CD4-positive, alpha-beta T cell treated with Interleukin-2 at 100 ng/mL for 4 hours (primary cell): ENCODE measurements around the gene PPRC1.

Experiments used
- DNase-seq: peaks from one replicate; pipeline ENCODE4 v3.0.0-alpha.2; 2020; ENCODE audit warnings: low spot score

The PPRC1 gene

DNA sequence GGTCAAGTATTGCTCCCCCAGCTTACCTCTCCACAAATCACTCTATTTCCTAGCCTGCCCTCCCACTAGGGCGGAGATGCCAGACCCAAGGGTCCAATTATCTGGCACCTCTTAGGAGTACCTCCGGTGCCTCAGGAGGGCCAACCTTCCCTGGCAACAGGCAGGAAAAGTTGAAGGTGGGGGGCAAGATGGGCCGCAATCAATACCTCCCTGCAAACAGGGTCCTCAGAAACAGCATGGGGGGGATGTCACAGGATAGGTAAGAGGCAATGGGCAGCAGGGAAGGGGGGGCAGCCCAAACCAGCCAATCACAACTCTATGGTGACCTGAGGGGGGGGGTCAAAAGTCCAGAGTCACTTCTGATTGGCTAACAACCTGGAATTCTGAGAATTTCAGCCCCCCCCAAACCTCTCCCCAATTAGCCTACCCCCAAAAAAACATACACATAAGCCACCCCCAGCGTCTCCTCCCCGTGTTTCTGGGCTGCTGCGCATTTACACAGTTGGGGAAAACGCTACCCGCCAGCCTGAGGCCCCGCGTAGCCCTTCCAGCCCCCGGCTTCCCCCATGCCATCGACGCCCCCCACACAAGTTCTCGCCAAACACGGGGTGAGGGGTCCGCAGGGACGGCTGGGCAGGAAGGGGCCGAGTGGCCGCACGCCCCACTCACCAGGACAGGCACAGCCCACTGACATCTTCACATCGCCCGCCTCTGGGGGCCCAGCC is 13.3 kb upstream of the PPRC1 start:
- DNase-seq: peak; percentile 74

DNA sequence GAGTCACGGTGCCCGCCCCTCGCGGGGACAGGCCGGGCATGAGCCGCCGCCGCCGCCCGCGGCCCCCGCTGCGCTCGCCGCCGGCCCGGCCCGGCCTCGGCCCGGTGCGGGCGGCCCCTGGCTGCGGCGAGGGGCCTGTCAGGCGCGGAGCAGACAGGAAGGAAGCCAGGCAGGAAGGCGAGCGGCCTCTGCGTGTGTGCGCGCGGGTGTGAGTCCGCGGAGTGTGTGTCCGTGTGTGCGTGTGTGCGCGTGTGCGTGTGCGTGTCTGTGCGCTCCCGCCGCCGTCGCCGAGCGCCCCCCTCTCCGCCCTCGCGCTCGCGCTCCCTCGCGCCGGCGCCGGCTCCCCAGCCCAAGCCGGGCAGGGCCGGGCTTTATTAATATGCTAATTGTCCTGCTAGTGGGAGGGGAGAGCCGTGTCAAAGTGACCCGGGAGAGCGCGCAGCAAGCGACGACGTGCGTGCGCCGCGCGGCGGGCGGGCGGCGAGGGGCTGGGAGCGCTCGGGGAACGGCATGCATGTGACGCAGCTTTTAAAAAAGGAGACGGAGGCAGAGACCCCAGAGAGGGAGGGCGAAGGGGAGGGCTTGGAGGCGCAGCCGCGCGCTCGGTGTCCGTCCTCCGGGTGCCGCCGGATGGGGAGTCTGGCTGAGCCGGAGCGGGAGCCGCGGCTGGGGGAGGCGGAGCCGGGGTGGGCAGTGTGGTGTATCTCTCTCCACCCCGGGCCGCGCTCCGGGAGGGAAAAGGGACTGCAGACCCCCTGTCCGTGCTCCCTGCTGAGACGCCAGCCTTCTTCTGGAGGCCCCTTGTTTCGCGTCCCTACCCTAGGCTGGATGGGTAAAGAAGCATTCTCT is 12.5 kb upstream of the PPRC1 start, which contains the start of gene LDB1:
LDB1 (minus strand) TSS at position 227 of the 849 bp plus-strand sequence. CDS start 258 bp downstream, outside the sequence.
- DNase-seq: peak; percentile 78

DNA sequence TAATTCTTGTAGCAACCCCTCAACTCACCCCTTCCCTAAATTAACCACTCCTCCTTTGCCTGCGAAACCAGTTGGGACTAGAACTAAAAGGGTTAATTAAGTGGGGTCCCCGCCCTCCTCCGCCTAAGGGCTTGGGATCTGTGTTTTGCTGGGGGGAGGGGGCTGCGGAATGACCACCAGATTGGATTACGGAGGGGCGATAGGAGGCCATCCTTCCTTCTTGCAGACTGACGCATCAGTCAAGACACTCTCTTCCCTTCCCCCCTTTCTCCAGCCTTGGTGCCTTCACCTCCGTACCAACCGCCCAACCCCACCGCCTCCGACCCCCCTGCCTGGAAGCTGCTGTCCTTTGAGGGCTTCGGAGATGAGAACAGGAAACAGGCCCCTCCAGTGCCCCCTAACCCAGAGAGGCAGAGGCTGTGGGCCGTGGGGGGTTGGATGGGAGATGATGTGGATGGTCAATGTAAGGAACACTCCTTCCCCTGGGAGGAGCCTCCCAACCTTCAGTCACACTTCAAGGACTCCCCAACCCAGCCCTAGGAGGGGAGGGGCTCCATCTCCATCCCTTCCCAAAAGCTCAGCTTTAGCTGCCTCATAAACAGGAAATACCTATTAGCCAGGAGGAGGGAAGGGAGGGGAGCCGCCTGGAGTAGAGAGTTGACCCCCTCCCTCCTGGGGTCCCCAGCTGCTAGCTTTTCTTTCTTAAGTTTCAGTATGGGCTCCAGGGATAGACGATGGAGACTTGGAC is 11.7 kb upstream of the PPRC1 start:
- peak; percentile 14 for DNase-seq

DNA sequence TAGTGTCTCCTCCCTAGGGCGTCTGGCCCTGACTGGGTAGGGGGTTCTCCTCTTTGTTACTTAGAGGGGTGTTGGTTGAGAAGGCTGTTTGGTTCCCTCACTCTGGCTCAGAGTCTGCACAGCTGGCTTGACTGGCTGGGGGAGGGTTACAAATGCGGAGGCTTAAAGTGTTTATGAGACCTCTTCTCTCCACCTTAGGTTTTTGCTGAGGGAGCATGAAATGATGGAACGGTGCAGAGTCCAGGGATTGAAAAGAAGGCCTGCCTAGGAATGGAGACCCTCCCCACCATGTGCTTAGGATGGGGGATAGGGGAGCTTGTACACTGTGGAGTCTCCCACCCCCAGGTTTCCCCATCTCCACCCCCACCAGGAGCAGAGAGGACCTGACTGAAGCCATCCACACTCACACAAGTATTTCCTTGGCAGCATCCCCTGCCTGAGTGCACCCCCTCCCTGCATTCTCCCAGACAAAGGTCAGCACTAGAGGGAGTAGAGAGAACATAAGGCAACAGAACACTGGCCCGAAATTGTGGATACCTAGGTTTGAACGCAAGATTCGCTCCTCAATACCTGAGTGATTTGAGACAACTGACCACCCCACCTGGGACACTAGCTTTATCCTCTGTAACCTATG is 11.0 kb upstream of the PPRC1 start:
- no peak for DNase-seq

DNA sequence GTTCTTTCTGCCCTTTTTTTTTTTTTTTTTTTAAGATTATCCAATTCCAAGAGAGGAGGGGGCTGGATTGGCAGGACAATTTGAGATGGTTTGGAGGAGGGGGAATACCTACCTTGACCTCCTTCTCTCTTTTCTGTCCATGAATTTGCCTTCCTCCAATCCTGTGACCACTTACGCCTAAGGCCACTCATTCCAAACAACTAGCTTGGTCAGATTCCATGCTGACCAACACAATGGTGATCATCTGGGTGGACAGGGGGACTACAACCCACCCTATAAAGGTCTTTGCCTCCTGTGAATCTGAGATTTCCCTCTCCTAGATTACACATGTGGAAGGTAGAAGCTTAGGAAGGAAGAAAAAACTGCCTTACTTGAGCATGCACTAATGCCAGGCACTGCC is 10.4 kb upstream of the PPRC1 start:
- DNase-seq: no peak

DNA sequence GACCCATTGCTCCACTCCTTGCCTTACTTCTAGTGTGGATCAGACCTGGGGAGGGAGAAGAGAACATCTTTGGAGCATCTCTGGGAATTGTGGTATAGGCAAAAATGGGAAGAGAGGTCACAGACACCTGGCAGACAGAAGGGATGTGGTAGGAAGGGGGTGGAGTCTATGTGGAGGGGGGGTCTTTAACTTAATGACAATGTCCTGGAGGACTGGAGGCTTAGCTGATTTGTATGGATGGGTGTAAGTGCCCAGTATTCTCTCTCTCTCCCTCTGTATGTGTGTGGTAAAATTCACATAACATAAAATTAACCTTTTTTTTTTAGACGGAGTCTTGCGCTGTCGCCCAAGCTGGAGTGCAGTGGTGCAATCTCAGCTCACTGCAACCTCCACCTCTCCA is 9.6 kb upstream of the PPRC1 start:
- no peak for DNase-seq

DNA sequence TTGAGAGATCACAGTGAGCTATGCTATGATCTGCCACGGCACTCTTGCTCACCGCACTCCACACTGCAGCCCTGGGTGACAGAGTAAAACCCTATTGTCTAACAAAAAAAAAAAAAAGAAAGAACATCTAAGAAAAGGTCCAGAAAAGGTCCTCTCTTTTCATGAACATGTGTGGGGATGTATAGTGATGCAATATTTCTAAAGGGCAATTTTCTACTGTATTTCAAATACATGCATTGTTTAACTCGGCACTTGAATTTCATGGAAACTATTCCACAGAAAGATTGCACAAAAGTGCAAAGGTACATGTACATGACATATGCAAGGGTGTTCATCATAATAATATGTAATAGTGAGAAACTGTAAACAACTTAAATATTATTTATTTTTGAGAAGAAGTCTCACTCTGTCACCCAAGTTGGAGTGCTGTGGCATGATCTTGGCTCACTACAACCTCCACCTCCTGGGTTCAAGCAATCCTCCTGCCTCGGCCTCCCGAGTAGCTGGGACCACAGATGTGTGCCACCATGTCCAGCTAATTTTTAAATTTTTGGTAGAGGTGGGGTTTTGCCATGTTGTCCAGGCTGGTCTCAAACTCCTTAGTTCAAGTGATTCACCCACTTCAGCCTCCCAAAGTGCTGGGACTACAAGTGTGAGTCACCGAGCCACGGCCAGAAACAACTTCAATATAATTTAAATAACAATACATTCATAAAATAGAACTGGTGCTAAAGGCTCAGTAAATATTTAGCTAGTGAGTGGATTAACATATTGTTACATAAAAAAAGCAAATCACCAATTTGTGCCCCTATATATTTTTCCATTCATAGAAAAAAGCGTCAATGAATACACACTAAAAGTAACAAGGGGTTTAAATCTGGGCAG is 1.3 kb upstream of the PPRC1 start:
- no peak for DNase-seq

DNA sequence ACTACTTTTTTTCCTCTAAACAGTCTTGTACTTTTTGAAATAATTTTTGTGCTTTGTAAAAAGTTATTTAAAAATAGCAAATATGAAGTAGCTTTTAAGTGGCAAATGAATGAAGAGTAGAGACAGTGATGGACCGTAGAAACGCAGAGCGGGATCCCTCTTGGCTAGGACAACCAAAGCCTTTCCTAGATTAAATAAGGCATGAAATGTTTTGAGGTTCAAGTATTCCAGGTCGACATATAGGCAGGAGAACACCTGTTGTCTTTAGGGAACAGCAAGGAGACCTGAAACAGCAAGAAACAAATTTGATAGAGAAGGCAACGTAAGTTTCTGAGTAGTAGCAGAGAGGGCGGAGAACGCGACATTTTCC is 662 bp upstream of the PPRC1 start:
- DNase-seq: no peak

DNA sequence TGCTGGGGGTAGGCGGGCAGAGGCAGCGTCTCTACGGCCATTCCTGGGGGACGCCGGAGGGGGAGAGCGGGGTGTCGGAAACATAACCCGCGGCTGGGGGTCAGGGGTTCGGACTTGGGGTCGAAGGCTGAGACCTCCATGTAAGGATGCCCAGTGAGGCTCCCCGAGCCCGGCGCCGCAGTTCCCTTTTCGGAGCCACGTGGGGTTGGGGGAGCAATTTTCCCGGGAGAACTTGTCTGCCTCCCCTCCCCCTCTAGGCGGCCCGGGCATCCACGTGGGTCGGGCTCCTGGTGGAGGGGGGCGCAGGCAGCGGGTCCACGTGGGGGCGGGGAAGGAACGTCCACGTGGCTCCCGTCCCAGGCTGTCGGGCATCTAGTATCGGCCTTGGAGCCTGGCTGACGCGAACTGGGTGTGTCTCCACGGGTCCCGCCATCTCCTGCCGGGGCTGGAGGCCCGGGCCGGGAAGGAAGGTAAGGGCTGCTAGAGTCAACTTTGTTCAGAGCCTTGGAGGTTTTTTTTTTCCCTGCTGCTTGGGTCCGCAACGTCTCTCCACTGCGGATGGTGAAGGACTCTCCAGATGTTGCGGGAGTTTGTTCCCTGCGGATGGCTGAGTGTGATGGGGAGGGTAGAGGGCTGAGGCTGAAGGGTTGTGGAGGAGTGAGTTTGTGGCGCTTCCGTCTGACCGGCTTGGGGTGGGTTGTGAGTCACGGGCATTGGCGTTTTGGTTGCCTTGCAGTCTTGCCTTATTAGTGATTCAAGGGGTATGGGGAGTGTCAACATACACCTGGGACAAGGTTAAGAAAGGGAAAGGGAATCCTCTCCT is 744 bp downstream of the PPRC1 start:
- DNase-seq: peak; percentile 43

DNA sequence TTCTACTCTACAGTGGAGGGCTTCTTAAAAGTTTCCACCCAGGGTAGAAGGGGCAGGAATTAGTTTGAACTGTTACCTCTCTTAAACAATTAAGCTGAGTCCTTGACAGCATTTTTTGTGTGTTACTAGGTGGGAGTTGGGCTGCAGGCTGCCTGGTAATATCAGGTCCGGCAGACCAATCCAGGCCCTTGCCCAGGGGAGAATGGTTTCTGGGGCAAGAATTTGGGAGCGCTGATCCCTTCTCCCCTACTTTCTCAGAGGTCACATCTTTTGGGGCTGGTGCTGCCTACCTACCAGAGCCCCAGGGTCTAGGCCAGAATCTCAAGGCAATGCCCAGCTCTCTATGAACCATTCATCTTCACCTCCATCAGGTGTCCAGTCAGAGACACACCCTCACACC is 1.6 kb downstream of the PPRC1 start:
- DNase-seq: no peak

DNA sequence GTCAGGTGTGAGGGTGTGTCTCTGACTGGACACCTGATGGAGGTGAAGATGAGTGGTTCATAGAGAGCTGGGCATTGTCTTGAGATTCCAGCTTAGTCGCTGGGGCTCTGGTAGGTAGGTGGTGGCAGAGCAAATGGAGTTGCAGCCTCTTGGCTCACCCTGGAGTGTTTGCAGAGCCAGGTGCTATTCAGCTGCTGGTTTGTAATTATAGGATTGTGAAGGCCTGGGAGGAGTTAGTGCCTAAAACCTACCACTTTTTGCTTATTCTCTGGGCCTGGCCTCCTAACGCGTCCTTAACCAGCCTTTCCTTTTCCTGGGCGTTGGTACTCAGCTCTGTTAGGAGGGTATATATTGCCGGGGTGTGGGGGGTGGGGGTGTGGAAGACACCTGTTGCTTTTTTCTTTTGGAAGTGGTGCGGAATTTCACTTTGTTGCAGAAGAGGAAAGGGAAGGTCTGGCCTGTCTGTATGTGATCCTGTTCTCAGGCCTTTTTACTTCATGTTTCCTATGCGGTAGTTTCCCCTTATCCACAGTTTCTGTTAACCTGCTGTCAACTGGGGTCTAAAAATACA is 3.2 kb downstream of the PPRC1 start:
- DNase-seq: no peak

DNA sequence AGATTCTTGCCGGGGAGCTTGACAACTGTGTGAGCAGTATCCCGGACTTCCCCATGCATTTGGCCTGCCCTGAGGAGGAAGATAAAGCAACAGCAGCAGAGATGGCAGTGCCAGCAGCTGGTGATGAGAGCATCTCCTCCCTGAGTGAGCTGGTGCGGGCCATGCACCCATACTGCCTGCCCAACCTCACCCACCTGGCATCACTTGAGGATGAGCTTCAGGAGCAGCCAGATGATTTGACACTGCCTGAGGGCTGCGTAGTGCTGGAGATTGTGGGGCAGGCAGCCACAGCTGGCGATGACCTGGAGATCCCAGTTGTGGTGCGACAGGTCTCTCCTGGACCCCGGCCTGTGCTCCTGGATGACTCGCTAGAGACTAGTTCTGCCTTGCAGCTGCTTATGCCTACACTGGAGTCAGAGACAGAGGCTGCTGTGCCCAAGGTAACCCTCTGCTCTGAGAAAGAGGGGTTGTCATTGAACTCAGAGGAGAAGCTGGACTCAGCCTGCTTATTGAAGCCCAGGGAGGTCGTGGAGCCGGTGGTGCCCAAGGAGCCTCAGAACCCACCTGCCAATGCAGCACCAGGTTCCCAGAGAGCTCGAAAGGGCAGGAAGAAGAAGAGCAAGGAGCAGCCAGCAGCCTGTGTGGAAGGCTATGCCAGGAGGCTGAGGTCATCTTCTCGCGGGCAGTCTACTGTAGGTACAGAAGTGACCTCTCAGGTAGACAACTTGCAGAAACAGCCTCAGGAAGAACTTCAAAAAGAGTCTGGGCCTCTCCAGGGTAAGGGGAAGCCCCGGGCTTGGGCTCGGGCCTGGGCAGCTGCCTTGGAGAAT is 6.7 kb downstream of the PPRC1 start:
- DNase-seq: no peak

DNA sequence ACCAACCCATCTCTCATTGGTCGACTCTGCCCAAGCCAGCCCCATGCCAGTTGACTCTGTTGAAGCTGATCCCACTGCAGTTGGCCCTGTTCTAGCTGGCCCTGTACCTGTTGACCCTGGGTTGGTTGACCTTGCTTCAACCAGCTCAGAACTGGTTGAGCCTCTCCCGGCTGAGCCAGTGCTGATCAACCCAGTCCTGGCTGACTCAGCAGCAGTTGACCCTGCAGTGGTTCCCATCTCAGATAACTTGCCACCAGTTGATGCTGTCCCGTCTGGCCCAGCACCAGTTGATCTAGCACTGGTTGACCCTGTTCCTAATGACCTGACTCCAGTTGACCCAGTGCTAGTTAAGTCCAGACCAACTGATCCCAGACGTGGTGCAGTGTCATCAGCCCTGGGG is 7.4 kb downstream of the PPRC1 start:
- DNase-seq: no peak

DNA sequence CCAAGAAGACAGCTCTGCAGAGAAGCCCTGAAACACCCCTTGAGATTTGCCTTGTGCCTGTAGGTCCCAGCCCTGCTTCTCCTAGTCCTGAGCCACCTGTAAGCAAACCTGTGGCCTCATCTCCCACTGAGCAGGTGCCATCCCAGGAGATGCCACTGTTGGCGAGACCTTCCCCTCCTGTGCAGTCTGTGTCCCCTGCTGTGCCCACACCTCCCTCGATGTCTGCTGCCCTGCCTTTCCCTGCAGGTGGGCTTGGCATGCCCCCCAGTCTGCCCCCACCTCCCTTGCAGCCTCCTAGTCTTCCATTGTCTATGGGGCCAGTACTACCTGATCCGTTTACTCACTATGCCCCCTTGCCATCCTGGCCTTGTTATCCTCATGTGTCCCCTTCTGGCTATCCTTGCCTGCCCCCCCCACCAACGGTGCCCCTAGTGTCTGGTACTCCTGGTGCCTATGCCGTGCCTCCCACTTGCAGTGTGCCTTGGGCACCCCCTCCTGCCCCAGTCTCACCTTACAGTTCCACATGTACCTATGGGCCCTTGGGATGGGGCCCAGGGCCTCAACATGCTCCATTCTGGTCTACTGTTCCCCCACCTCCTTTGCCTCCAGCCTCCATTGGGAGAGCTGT is 8.2 kb downstream of the PPRC1 start:
- DNase-seq: no peak

DNA sequence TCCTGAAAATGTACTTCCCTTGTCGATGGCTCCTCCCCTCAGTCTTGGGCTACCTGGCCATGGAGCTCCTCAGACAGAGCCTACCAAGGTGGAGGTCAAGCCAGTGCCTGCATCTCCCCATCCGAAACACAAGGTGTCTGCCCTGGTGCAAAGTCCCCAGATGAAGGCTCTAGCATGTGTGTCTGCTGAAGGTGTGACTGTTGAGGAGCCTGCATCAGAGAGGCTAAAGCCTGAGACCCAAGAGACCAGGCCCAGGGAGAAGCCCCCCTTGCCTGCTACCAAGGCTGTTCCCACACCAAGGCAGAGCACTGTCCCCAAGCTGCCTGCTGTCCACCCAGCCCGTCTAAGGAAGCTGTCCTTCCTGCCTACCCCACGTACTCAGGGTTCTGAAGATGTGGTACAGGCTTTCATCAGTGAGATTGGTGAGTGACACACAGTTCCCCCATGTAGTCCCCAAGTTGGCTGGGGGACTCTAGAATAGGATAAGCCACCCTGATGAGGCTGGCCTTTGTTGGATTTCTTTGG is 8.8 kb downstream of the PPRC1 start:
- DNase-seq: no peak

DNA sequence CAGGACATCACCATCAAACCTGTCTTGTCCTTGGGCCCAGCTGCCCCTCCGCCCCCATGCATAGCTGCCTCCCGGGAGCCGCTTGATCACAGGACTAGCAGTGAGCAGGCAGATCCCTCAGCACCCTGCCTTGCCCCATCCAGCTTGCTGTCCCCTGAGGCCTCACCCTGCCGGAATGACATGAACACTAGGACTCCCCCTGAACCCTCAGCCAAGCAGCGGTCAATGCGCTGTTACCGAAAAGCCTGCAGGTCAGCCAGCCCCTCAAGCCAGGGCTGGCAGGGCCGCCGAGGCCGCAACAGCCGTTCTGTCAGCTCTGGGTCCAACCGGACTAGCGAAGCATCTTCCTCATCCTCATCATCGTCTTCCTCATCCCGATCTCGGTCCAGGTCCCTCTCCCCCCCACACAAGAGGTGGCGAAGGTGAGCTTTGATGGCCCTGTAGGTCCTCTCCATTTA is 14.2 kb downstream of the PPRC1 start:
- no peak for DNase-seq

DNA sequence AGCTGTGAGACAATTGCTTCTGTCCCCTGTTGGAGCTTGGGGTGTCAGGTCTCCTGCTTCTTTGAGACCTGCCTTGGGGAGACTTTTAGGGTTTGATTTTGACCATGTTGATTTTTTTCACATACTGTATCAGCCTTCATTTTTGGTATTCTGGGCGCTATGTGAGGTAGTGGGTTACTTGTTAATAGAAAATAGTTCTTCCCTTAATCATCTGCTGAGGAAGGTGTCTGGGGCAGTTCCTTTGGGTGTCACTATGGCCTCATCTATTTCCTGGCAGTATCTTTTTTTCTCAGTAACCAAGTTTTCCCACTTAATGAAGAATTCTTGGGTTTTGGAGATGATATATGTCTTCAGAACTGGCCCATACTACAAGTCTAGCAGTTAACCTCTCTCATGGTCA is 14.7 kb downstream of the PPRC1 start:
- DNase-seq: no peak

DNA sequence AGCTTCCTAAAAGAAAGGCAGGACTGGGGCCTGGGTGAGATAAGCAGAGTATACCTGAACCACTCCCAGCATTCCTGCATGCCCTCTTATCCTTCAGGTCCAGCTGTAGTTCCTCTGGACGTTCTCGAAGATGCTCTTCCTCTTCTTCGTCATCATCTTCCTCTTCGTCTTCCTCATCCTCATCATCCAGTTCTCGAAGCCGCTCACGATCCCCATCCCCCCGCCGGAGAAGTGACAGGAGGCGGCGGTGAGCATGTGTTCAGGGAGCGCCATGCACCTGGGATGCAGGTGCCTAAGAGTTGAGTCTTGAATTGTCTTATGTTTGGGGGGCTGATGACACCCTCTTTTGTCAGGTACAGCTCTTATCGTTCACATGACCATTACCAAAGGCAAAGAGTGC is 15.4 kb downstream of the PPRC1 start:
- no peak for DNase-seq
